HG03354 (cell line): ENCODE measurements around the gene HIPK3.

Experiments used
- ATAC-seq: cut with Tn5 transposase; IDR thresholded peaks from one replicate; pipeline ENCODE4 v1.9.1; 2021; ENCODE audit warnings: mild to moderate bottlenecking; ENCODE audit not compliant: unreplicated experiment, poor library complexity, severe bottlenecking

Gene HIPK3

DNA sequence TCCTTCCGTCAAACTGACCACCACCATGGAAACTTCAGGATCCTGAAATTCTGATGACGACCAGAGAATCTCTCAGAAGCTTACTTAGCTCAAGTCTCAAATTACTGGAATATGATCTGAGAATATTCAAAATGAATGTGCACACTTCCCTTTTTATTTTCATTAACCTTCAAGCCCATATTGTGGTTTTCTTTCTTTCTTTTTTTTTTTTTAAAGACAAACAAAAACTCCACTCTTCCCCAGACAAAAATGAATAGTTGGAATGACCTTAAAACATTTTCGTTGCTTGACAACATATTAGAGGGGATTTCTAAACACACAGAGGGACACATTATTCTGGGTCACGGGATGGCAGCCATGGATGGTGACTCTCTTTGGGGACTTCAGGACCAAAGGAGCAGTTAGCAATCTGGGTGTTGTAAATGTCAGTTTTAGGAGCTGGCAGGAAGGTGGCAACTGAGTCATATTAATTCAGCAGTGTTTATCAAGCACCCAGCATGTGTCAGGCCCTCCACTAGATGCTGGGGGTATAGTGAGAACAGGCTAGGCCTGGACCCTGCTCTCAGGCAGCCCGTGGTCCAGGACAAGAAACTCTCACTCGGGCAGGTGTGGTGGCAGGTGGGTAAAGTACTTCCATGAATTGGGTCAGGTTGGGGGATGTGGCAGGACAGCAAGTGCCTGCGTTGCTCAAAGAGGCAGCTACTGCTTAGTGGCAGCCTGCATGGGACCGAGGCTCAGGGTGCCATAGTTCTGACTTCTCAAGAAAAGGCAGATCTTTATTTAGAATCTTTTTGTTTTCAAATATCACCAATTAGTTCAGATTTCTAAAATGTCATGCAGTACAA, 126.1 kb downstream of the HIPK3 start:
- peak; percentile 26 for ATAC-seq

DNA sequence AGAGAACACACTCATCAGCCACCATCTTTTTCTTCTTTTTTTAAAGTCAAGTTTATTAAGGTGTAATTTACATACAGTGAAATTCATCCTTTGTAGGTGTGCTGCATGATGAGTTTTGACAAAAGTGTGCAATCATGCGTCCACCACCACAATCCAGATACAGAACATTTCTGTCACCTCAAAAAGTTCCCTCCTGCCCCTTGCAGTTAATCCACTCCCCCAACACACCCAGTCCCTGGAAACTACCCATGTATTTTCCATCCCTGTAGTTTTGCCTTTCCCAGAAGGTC, 126.7 kb downstream of the HIPK3 start:
- no peak for ATAC-seq

DNA sequence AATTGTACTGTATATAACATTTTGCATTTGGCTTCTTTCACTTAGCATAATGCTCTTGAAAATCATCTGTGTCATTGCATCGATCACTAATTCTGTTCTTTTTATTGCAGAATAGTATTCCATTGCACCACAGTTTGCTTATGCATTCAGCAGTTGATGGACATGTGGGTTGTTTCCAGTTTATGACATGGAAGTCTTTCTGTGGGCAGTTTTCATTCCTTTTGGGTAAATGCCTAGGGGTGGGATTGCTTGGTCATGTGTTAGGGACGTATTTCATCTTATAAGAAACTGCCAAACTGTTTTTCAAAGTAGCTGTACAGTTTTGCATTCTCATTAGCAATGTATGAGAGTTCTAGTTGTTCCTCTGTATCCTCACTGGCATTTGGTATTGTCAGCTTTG, 127.0 kb downstream of the HIPK3 start:
- ATAC-seq = no peak

DNA sequence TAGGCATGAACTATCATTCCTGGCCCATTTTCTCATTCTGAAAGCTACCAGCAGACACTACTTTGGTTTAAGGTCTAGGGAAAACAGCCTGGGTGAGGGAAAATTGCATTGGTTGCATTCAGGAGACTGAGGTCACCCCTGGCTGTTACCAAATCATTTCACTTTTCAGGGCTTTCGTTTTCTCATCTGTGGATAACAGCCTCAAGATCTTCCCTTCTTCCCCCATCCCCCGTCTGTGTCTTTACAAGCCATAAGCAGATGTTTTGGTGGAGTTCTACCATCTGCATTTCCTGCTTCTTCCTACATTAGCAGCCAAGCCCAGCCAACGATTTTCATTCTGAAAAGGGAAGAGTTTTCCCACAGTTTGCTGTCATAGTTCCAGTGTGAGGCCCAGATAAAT, 130.4 kb downstream of the HIPK3 start:
- ATAC-seq = peak; percentile 42

DNA sequence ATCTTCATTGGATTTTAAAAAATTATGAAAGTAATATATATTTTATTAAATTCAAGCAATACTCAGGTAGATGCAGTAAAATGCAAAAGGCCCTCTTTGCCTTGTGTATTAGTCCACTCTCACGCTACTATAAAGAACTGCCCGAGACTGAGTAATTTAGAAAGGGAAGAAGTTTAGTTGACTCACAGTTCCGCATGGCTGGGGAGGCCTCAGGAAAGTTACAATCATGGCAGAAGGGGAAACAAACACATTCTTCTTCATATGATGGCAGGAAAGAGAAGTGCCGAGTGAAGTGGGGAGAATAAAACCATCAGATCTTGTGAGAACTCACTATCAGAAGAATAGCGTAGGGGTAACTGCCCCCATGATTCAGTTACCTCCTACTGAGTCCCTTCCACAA, 130.8 kb downstream of the HIPK3 start:
- peak; percentile 53 for ATAC-seq

DNA sequence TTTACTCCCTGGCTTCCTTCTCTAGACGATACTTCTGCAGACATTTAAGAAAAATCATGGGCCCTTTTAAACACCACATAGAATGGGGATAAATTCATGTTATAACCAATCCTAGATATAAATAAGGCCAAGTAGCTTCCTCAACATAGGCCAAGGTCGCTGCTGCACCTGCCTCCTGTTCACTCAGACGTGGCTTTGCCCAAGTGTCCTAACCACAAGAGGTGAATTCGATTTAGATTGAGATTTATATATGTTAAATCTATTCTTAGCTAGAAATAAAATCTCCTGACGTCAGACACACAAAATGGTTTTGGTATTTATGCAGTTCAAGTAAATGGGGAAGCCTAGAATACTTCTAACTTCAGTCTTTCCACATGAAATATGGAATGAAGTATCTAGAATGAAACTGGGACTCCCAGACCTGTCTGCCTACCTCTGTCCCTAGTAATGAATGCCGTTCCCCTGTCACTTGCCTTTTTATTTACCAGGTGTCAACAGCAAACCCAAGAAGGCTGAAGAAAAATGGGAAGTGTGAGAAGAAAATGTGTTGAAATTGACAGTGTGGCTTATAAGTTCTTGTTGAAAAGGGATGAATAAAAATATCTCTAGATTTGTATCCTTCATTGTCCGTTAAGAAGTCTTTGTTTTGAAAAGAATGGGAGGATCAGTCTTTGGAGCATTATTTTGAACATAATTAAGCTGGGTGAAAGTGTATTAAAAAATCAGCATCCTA, 131.8 kb downstream of the HIPK3 start:
- ATAC-seq = no peak

DNA sequence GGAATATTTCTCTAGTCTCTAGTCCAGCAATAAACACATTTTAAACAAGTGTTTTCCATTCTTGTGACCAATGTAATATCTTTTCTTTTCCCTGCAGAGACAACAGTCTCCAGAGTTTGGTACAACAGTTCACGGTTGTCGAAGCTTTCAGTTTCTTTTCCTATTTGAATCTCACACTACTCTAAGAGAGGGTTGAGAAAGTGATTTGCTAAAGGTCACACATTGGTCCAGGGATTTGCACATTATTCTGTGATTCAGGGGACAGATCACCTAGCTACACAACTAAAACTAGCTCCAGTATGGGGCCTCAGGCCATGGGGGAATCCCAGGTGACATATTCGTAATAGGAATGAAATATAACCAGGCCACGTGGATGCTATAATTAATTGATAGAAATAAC, 132.5 kb downstream of the HIPK3 start:
- peak; percentile 70 for ATAC-seq

DNA sequence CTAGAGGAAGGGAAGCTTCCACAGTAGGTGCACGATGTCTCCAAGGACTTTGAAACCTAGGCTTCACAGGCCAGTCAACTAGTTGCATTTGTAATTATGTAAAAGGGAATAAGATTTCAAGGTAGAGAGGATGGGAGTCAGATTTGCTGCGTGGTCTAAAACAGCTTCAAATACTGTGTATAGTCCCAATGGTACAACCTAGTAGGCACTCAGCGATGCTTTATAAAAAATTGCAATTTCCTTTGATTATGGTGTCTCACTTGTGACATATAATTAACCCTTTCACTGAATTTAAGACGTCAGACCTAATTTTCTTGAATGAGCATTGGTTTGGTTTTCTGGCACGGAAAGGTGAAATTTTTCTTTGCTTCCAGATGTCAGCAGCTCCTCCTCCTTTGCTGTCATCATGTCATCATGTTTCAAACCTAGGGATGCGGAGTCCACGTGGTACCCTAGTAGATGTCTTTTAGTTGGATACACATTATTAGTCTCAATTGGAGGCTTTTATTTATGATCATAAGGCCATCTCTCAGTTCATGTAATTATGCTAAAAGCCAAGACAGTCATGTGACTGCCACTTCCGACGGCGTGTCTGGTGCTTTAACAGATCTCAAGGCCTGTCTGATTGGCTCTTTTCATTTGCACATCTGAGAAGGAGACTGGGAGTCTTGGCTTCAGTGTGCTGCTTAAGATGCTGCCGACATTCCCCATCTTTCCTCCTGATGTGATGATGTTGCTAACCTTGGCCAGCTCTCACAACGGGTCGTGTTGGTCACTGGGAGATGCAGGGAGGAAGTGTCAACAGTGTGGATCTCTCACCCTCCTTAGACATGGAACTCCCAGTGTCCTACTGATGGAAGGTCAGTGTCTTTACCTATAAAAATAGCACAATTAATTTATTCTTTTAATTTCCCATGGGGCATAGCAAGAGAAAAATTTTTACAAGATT, 134.0 kb downstream of the HIPK3 start:
- no peak for ATAC-seq

DNA sequence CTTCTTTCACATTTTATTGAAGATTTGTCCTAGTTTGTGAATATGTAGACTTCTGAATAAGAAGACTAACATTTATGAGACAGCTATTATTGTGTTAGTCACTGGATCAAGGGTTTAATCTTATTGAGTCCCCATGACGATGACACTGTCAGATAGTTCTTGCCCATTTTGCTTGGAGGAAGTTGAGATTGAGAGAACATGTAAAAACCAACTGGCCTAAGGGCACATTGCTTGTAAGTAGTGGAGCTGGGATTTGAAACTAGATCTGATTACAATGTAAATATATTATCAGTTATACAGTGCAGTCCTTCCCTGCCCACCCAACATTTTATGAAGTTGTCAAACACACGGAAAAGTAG, 134.7 kb downstream of the HIPK3 start:
- no peak for ATAC-seq

DNA sequence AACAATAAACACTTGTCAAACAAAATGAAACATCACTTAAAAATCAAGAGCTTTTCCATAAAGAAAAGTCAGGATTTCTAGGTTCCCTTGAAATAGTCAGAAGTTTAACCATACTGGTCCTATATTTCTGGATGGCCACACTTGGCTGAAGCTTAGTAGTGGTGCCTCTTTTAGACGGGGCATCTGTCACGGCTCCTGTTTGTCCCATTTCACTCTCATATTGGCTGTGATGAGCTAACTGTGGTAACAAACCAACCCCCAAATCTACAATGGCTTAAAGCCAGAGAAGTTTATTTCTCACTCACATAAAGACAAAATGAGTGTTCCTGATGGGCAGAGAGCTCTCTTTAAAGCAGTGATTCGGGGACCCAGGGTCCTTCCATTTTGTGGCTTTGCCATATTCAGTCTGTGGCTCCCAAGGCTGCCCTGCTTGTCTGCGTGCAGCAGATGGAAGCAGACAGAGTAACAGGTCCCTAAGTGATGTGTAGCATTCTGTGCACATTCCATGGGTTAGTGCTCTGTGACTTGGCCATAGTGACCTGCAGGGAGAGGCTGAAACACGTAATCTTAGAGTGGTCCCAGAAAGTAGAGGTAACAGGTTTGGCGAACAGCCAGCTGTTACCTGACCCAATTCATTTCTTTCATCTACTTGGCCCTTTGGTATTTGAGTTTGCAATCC, 137.4 kb downstream of the HIPK3 start:
- no peak for ATAC-seq

DNA sequence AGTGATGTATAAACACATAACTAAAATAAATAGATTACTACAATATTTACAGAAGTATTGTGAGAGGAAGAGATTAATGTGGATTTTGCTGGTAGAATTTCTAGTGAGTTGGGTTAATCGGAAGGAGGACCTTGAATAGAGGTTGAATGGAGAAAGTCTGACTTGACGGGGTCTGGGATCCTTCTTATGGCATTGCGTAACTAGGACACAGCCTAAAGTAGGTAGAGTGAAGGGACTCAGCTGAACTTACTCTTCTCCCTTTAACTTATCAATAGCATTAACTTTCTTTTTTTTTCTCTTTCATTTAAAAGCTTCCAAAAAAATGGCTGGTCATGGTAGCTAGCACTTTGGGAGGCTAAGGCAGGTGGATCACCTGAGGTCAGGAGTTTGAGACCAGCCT, 139.2 kb downstream of the HIPK3 start:
- no peak for ATAC-seq

DNA sequence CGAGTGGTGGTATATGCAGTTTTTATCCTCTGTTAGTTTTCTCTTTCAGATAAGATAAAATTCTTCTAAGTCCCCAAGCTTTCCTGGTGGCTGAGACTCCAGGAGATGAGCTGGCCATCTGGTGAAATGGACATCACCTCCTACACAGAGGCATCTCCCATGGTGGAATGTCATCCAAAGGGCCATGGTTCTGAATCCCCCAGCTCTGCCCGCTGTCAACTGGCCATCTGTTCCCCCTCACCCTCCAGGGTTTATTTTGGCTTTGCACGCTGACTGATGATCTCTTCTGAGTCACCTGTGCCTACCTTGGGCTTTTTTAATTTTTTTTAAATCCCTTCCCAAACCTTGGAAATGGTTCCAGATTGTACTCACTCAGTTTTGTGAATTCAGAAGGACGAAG, 142.2 kb downstream of the HIPK3 start:
- no peak for ATAC-seq

DNA sequence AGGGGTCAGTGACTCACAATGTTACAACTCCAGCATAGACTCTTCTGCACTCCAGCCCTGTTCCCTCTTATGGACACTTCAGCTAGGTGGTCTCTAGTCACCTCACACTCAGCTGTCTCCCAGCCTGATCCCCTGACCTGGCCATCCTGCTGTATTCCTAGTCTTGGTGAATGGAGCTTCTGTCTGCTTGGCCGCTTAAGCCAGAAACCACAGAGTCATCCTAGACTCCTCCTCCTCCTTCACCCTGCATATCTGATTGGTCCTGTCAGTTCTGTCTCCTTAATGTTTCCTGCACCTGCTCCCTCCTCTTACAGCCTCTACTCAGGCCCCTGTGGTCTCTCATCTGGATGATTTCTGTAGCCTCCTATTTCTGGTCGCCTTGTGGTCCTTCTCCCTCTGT, 144.9 kb downstream of the HIPK3 start:
- no peak for ATAC-seq

DNA sequence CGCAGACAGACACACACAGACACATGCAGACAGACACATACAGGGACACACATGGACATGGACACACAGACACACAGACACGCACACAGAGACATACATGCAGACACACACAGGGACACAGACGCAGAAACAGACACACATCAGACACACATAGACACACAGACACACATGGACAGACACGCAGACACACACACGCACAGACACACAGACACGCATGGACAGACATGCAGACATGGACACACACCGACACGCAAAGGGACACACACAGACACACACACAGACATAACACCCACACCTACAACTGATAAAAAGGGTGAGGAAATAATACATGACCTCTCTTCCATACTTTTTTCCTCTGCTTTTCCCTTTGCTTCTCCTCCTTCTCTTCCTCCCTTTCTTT, 146.2 kb downstream of the HIPK3 start:
- ATAC-seq = no peak

DNA sequence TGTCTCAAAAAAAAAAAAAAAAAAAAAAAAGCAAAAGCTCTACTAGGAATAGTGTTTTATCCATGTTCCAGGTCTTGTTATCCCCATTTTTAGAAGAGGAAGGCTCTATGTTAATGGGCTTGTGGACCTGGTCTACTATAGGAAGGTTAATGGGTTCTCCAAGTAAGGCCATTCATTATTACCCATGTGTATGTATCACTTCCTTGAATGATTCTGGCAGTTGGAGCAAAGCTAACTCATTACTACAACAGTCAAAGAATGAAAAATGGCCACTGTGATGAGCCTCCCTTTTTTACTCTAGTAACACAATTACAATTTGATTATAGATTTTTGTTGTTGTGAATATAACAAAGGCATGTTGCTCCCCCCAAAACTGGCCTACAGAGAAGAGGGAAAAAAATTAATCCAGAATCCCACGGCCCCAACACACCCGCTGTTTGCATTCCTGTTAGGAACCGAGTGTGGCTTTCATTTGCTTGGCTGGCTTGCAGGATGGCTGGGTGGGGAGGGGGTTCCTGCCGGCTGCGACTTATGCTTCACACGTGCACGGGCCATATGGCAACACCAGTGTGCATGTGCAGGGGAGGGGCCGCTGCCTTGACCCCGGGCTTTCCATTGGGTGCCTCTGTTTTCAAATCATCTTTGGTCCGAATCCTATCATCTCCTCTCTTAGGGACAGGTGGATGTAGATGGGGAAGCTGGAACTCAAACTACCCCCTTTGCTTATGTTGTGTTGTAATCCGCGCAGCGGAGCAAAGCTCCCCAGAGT, 148.8 kb downstream of the HIPK3 start:
- ATAC-seq = no peak
